Activated CD8-positive, alpha-beta memory T cell treated with anti-CD3 and anti-CD28 coated beads for 1 hour (primary cell): ENCODE data around the gene GAB2.
A peak's percentile ranks its signal among the peaks of the same experiment; 100 is the strongest.
"Not testable (repeated sequence)": the region's sequence is repeated elsewhere in the genome, so short reads cannot be mapped to it uniquely, and the experiment has no call there.

Source experiments
- DNase-seq, 2 donors: peaks; one replicate each; pipeline ENCODE4 v3.0.0-alpha.2; 2020; ENCODE audit warnings: low read depth in 1 of 2; ENCODE audit errors: extremely low read depth in 1 of 2

GAB2 gene

DNA sequence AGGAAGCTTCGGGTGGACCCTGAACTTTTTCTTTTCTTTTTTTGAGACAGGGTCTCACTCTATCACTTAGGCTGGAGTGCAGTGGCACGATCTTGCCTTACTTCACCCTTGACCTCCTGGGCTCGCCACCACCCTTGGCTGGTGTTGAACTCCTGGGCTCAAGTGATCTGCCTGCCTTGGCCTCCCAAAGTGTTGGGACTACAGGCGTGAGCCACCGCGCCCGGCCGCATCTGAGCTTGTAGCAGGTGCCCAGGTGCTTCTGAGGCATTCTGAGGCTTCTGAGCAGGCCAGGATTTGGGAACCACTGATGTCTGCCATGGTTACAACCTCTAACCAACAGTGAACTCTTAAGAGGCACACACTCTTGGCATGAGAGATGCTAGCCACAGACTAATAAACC is 223.8 kb downstream of the GAB2 start:
- DNase-seq, result no peak

DNA sequence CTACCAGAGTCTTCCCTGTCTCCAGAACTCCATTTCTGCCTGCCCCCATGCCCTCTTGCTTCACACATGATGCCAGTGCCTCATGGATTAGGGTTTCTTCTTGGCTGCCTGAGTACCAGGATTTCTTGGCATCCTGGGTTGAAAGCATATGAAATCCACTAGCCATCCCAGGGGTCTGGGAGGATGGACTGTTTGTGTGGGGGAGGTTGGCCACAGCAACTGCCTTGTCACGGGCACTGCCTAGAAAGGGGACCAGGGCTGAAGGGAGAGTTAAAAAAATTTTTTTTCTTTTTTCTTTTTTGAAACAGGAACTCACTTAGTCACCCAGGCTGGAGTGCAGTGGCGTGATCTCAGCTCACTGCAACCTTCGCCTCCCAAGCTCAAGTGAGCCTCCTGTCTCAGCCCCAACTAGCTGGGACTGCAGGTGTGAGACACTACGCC is 224.7 kb downstream of the GAB2 start:
- DNase-seq, result no peak

DNA sequence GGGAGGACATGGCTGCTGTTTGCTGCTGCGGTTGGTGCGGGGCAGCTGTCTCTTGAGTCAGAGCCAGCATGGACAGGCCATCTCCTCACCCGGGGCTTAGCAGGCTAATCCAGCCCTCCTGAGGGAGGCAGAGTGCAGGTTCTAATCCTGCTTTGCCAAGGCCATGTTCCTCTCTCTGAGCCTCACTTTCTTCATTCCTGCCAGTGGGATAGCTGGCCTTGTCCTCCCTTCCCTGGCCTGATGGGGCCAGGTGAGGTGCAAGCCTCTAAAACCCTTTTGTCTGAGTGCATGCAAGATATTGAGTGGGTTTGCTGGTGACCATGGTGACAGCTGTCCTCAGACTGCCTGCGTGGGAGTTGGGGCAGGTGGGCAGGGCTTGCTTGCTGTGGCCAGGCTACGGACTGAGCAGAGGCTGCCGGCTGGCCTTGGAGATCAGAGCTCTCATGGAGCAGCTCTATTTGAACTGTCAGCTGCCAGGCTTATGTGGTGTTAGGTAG is 225.3 kb downstream of the GAB2 start:
- DNase-seq, result no peak

DNA sequence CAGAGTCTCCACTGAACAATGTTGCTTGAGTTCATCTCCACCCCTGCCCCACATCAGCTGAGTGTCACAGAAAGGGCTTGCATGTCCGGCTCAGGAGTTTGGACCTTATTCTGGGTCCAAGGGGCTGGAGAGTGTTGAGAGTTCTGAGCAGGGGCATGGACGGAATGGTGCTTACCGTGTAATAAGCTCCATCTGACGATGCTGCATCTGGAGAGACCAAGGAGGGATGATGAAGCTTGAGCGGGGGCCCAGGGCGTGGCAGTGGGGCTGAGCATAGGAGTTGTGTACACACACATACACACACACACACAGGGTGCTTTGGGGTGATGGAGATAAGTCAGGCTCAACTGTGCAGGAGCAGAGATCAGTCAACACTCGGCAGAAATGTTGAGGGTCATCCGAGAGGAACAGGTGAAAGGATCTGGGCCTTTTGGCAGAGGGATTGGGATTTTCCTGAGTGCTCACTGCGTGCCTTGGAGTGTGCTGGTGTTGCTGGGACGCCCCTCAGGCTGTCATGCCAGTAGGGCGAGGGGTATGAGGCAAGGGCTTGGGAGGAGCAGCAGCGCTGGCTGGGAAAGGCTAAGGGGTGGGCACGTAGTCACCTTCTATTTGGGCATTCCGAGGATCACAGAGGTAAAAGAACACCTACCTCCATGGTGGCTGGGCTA is 226.6 kb downstream of the GAB2 start:
- no peak for DNase-seq

DNA sequence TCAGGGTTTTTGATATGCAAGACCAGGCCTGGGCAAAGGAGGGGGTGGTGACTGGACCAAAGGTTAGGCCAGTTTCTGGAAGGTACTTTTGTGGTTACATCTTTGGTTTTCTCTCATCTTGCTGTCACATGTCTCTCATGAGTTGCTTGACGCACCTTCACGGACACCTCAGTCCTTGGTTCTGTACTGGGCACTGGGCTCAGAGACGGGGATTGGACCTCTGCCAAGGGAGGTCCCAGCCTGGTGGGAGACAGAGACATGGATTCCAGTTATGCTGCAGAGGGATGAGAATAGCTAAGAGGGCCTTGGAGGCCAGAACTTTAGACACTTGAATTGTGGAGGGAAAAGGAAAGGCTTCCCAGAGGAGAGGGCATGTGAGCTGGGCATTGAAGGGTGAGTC is 227.2 kb downstream of the GAB2 start:
- DNase-seq, result no peak

DNA sequence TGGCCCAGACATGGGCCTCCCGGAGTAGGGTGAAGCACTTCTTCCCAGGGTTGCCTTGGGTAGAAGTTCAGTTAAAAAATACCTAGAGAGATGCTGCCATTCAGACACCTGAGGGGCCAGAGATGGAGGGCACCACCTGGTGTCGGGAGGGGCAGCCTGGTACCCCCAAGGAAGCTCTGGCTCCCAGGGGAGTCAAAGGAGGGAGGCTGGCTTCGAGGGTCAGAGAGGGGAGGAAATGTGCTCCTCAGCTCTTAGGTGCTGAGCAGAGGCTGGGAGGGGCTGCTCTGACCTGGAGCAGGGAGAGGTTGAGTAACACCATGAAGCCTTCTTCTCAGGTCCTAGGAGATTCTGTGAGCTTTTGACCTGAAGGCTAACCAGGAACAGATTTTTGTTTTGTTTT is 227.8 kb downstream of the GAB2 start:
- DNase-seq, result no peak

DNA sequence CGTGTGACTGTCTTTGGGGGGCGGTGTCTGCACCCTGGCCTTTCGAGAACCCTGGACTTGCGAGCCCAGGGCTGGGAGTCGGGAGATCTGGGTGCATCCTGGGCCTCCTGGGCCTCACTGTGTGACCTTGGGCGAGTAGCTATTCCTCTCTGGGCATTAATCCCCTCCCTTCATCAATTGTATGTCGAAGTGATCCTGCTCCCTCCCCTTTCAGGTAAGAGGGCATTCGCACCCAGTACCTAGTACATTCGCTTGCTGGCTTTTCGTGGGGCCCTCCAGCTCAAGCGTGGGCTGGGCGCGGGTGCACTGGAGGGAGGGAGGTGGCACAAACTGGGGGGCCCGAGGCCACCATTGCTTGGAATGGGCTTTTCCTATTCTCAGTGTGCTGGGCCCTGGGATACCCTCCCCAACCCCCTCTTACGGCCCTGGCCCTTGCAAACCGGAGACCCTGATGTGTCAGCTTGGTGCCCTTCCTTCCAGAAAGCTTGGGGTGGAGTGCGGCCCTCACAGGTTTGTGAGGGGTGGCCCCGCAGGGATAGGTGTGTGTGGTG is 228.4 kb downstream of the GAB2 start:
- DNase-seq, result no peak

DNA sequence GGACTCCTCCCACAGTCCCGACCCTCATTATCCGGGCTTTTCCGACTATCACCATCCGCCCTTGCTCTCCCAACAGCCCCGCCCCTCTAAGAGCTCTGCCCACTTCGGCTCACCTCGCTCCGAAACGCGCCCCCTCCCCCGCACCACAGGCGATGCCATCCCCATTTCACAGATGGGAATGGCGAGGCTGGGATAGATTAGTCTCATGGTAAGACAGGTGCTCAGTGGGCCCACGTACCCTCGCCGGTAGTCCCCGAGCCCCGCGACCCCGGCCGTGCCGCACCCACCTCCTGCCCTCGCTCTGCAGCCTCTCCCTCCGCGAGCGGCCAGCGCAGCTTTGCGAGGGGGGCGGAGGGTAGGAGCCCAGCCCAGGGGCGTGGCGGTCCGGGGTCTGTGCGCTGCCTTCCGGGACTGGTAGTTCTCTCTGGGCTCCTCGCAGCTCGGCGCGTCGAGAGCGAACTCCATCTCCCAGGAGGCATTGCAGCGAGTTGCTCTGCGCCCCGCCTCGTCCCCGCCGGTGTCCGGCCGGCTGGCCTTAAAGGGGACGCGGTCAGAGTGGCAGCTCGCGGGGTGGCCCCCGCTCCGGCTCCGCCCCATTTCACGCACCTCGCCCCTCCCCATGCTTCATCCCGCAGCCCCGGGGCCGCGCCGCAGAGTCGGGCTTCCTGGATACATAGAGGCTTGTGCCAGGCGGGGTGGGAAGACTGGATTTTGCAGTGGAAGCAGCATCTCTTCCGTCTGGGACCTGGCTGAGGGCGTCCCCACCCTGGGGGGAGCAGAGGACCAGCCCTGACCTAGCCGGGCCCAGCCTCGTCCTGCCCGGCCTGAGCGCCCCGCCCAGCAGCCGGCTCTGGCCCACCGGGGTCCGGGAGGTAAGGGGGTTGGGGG is 229.1 kb downstream of the GAB2 start, which contains the start of the genes KCTD21 and USP35:
Gene KCTD21, minus strand, starts transcription at position 341 of the 888 bp plus-strand sequence. CDS start 14,072 bp downstream, outside the sequence.
Gene USP35, plus strand, starts transcription at position 634 of the 888 bp plus-strand sequence. CDS start 7,327 bp downstream, outside the sequence.
- DNase-seq, result peak; percentile 72 to 84

DNA sequence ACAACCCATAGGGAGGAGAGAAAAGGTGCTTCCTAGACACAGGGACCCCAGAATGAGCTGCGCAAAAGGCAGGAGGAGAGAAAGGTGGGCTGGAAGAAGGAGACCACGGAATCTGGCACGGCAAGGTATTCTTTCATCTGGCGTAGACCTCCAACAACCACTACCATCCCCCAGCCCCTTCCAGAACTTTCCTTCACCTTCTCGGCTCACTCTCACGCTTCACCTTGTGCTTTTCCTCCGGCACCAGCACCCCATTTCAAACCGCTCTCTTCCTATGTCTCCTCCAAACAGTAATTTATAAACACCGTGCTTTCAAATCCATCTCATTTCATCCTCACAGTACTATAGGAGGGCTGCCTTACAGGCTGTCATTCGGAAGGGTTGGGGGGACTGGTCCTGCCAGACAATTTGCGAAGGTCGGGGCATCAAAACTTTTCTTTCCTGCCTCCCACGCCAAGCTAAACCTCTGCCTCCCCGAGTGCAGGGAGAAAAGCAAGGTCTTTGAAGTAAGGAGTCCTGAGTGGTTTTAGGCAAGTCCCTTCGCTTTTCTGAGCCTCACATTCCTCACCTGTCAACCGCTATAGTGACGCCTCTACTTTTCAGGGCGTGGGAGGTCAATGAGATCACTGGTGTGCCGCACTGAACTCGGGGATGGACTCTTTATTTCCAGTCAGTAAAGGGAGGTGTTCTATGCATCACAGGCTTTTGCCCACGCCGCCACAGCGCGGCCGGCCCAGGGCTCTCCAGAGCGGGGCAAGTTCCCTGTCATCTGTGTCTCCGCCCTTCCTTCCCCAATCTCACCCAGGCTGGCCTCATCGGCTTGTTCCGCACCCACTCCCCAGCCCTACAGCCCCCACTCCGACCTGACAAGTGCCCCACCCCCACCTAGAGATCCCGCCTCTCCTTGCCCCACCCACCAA is 230.0 kb downstream of the GAB2 start:
- peak; percentile 36 to 62 for DNase-seq

DNA sequence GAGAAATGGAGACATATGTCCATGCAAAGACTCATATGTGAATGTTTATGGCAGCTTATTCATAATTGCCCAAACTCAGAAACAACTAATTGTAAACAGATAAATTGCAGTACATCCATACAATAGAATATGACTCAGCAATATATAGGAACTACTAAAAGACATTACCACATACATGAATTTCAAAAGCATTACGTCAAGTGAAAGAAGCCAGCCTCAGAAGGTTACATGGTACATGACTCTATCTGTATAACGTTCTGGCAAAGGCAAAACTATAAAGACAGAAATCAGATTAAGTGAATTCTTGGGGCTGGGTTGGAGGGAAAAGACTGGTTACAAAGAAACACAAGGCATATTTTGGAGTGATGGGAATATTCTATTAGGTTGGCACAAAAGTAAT is 236.4 kb downstream of the GAB2 start:
- no peak for DNase-seq

DNA sequence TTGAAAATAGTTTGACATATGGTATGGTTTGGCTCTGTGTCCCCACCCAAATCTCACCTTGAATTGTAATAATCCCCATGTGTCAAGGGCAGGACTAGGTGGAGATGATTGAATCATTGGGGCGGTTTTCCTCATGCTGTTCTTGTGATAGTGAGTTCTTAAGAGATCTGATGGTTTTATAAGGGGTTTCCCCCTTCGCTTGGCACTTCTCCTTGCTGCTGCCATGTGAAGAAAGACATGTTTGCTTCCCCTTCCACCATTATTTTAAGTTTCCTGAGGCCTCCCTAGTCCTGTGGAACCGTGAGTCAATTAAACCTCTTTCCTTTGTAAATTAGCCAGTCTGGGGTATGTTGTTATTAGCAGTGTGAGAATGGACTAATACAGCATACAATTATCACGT is 236.9 kb downstream of the GAB2 start:
- DNase-seq, result no peak

DNA sequence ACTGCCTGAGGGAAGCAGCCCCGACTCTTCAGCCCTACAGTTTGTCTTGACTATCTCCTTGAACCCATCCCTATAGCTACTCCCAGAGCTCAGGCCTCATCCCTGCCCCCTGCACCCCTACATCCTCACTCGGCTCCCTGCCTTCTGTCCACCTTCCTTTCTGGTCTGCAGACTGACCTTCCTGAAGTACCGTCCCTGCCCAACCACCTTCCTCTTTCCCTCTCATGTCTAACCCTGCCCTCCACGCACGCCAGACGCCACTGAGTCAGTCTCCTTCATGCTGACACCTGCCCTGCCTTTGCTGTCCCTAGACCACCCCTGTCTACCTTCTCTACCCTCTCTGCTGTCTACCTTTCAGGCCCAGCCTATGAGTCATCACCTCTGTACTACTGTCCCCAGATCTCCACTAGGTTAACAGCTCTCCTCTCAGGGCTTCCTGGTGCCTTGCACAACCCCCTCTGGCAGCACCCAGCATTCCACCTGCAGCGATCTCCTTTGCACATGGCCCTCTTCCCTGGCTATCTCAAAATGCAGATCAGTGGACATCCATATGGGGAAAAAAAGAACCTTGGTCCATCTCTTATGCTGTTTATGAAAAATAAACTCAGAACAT is 238.1 kb downstream of the GAB2 start:
- no peak for DNase-seq

DNA sequence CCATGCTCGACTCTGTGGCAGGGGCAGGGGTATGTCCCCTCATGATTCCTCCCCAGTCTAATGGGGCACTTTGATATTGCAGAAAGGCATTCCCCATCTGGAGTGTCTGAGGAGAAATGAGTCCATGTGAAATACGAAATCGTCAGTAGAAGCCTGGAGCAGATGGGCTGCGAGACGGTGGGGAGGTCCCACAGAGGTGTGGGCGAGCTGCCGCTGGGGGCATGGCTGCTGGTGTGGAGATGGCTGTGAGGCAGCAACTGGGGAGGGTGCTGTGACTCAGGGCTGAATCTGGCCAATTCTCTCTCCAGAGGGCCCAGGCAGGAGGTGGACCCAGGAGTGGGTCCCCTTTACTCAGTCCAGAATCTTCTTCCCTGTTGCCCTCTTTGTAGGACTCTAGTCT is 240.4 kb downstream of the GAB2 start:
- DNase-seq, result no peak

DNA sequence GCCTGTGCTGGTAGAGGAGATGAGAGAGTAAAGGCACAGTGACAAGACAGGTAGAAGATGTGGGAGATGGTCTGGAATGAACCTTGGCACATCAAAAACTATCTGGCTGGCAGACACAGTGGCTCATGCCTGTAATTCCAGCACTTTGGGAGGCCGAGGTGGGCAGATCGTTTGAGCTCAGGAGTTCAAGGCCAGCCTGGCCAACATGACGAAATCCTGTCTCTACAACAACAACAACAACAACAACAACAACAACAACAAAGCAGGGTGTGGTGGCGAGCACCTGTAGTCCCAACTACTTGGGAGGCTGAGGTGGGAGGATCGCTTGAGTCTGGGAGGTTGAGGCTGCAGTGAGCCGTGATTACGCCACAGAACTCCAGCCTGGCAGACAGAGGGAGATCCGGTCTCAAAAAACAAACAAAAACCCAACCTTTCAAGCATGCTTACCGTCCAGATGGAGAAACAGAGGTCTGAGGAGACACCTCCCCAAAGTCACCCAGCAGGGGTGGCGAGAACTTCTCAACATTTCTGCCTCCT is 240.9 kb downstream of the GAB2 start:
- no peak for DNase-seq

DNA sequence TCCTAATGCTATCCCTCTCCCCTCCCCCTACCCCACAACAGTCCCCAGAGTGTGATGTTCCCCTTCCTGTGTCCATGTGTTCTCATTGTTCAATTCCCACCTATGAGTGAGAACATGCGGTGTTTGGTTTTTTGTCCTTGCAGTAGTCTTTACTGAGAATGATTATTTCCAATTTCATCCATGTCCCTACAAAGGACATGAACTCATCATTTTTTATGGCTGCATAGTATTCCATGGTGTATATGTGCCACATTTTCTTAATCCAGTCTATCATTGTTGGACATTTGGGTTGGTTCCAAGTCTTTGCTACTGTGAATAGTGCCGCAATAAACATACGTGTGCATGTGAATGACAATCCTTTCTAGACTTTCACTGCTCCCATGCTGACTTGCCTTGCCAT is 241.8 kb downstream of the GAB2 start:
- not testable (repeated sequence) for DNase-seq

DNA sequence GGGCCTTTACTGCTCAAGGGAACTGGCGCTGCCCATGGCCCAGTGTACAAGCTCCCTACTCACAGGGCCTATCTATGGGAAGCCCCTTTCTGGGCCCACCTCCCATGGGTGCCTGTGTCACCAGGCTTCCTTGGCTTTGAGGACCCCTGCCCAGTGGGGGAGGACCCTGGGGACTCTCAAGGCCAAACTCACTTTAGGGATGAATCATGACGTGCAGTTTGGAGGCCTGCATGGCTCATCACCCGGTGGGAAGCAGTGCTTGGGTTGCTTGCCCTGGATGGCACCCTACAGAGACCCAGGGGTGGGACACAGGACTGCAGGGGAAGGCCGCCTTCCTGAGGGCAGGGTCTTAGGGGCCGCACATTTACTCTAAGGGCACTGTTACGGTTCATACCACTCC is 245.7 kb downstream of the GAB2 start:
- DNase-seq, result no peak

DNA sequence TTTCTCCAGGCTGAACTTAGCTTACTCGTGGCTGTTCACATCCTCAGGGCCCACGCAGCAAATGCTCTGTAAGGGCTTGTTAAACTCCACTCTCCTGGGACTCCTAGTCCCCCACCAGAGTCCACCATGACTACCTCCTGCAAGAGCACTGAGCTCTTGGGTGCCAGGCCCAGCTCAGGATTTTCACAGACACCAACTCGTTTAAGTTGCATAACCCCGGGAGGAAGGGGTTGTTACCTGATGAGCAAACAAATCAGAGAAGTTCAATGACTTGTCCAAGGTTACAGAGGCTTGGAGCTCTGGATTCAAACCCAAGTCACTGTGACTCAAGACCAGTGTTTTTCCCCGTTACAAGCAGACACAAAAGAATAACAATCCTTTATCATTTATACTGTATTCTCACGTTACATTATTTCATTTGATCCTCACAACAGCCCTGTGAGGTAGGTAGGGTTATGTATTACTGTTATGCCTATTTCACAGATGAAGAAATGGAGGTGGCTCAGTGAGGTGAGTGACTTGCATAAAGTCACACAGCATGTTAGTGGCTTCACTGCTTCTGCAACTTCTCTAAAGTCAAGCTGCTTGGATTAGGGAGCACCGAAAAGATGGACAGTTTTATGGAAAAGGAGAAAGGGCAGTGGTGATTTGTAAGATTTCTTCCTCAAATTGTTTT is 246.6 kb downstream of the GAB2 start:
- no peak for DNase-seq

DNA sequence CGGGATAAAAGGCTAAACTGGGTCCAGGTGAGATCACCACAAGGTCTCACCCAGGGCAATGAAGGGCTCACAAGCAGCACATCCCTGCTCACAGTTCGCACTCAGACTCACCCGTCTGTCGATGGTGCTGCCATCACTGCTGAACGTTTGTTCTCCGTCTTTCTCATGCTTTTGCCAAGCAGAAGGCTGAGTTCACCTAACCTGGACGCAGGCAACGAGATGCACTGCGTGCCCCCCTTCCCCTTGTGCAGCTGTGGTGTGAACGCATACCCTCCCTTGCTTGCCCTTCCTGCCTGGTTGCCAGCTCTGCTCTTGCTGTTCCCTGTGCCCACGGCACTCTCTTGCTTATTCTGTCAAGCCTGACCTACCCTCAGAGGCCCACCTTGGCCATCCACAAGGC is 247.2 kb downstream of the GAB2 start:
- DNase-seq, result no peak
